Body of pancreas (tissue), 4 donors: ENCODE measurements around the gene LPCAT1. TPM values are rescaled to one million over a fixed set of nuclear protein-coding genes. Genes with fewer than 3 reads are reported as not detected.

ENCODE experiments used
- ATAC-seq: fragments of 150-250 bp; one replicate; pipeline ENCODE4 v1.9.1; 2016
- DNase-seq, 4 donors: peaks; one replicate each; pipeline ENCODE4 v3.0.0-alpha.2; 2019
- H3K27ac ChIP-seq, 4 donors: fragments of 200-600 bp; sonication (generic); 1 replicate in 3 of 4; 2 replicates in 1 of 4; pipeline versions ENCODE4 v1.5.1 to v1.6.1; 2016 to 2019; ENCODE audit warnings: mild to moderate bottlenecking in 1 of 4, mixed read lengths in 1 of 4, moderate library complexity in 1 of 4
- H3K27me3 ChIP-seq, 2 donors: fragments of 200-600 bp; sonication (generic); one replicate each; pipeline ENCODE4 v1.6.0; 2016; ENCODE audit warnings: mild to moderate bottlenecking in 1 of 2
- H3K36me3 ChIP-seq, 2 donors: fragments of 200-600 bp; sonication (generic); replicated peaks in 1 of 2; 2 replicates each; pipeline ENCODE4 v1.5.1; 2016; ENCODE audit warnings: low read depth in 2 of 2; ENCODE audit not compliant: insufficient read depth in 1 of 2
- H3K4me1 ChIP-seq: fragments of 200-600 bp; sonication (generic); one replicate; pipeline ENCODE4 v1.6.0; 2016
- H3K4me3 ChIP-seq, 2 donors: fragments of 200-600 bp; sonication (generic); 1 replicate in 1 of 2; 2 replicates in 1 of 2; pipeline ENCODE4 v1.5.1; 2016 to 2019
- H3K9me3 ChIP-seq, 3 donors: fragments of 200-600 bp; sonication (generic); 1 replicate in 2 of 3; 2 replicates in 1 of 3; pipeline ENCODE4 v1.5.1; 2016
- POLR2A ChIP-seq, 3 donors: fragments of 450-650 bp; IDR thresholded peaks; one replicate each; pipeline ENCODE4 v1.6.1; 2016; ENCODE audit warnings: antibody characterized with exemption in 3 of 3, mild to moderate bottlenecking in 2 of 3
- WGBS, 2 donors: methylation state at CpG; one replicate each; pipeline ENCODE4 v1.1.5; 2017; 5-methylcytosine and 5-hydroxymethylcytosine counted together
- intact Hi-C: fragments of 100-400 bp; cut with DNase I; formaldehyde crosslinking; loops from one replicate; pipeline ENCODE4 v1.15.1; 2023
- total RNA-seq, 2 donors: library from RNA; depleted of rRNA; stranded (reverse); fragments of >200 nt; gene quantifications; one replicate each; pipeline ENCODE4 v1.1.0, GENCODE V29; 2016
- TF ChIP-seq, protein P1 (sequence below), 7 experiments: fragments of 450-650 bp in 4 of 7; fragments of 200-600 bp in 3 of 7; sonication (generic) in 3 of 7; IDR thresholded peaks; one replicate each; pipeline ENCODE4 v1.5.1; 2016 to 2019; ENCODE audit warnings: antibody characterized with exemption in 7 of 7

LPCAT1 gene
- total RNA-seq, 2 donors from 2014 or later: 17.1 to 21.5 TPM

DNA sequence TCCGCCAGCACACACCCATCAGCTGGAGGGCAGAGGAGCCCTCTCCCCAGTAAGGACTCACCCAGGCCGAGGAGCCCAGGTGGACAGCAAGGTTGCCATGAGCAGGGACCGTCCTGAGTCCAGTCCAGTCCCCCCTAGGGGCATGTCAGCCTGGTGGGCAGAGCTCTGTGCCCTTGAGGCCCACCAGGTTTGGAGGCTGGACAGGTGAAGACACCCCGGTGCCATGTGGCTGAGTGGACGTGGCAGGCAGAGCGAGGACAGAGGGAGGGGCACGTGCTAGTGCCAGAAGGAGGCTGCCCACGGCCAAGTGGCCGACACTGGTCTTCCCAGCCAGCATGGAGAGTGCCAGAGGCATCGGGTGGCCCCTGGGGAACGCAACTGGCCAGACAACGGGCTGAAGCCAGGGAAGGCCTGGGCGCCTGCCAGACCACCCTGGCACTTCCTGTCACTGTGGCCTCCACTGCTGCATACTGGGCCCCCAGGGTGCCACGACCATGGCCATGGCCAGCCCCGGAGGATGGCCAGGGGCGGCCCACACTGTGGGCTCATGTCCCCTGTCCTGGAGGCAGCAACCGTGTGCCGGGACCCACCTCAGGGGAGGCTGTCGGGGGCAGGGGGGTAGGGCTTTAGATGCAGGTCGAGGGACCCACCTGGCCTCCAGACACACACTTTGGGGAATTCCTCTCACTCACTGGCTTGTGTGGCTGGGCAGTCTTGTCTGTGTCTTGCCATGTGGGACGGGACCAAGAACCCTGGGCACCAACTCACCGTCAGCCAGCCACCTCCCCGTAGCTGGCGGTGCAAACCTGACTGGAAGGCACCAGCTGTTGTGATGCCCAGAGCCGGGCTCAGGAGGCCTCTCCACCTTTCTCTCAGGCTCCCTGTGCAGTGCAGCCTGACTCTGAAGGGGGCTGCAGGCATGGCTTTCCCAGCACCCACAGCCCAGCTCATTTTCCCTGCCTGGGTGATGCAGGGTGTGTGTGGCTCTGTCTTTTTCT, 42.3 kb upstream of the LPCAT1 start:
- H3K9me3 ChIP-seq: no peaks in the 10 kb centered on the region
- H3K4me3 ChIP-seq: no peak overlapping the region
- no peak overlapping the region for H3K27ac ChIP-seq
- peaks cover 19% of the 10 kb centered on the region for H3K4me1 ChIP-seq
- 77 to 83% methylated on average over 7 to 25 of the region's 25 CpGs for WGBS, 2 donors
- H3K27me3 ChIP-seq: no peaks in the 10 kb centered on the region
- DNase-seq (no peak), ATAC-seq (no peak)
- no peak for TF ChIP-seq POLR2A (IDR thresholded peaks at IDR 0.05)
- TF ChIP-seq, protein P1, sequence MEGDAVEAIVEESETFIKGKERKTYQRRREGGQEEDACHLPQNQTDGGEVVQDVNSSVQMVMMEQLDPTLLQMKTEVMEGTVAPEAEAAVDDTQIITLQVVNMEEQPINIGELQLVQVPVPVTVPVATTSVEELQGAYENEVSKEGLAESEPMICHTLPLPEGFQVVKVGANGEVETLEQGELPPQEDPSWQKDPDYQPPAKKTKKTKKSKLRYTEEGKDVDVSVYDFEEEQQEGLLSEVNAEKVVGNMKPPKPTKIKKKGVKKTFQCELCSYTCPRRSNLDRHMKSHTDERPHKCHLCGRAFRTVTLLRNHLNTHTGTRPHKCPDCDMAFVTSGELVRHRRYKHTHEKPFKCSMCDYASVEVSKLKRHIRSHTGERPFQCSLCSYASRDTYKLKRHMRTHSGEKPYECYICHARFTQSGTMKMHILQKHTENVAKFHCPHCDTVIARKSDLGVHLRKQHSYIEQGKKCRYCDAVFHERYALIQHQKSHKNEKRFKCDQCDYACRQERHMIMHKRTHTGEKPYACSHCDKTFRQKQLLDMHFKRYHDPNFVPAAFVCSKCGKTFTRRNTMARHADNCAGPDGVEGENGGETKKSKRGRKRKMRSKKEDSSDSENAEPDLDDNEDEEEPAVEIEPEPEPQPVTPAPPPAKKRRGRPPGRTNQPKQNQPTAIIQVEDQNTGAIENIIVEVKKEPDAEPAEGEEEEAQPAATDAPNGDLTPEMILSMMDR (IDR thresholded peaks at IDR 0.05): no peak
- H3K36me3 ChIP-seq: no peaks in the 10 kb centered on the region
- intact Hi-C loops: no loop called here

DNA sequence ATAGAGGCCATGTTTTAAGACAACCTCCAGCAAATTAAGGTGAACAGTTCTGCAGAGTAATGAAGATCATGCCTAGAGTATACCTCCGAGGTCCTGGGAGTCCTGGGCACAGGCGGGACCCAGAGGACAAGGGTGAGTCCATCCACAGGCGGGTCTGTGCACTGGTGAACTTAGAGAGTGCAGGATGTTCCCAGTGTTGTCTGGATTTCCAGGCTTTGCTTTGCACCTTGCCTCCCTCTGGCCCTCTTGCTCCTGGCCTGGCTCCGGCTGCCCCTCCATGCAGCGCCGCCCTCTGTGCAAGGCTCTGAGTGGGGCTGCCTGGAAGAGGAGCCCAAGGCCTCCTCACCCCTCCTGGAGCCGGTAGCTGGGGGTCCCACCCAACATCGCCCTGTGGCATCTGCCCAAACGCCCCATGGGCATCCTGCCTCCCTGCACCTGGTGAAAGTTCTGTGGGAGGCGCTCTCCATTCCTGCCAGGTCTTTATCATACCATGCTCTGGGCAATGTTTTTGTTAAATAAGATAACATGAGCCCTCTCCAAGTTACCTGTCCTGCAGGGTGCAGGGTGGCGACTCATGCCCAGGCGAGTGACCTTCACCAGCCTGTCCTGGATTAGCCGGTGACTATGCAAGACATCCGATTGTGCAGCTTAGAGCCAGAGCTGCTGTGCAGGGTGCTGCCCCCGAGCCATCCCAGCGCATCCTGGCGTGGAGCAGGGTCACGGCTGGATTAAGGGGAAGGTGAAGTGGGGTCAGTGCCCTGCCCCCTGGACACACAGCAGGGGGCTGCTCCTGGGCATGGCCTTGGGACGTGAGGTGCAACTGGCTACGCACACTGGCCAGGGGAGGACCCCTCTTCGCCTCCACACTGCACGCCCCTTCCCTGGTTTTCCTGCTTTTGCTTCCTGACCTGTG, 41.3 kb upstream of the LPCAT1 start:
- H3K27ac ChIP-seq: no peak overlapping the region
- 78 to 90% methylated on average over 17 to 22 of the region's 22 CpGs for WGBS, 2 donors
- H3K27me3 ChIP-seq: no peaks in the 10 kb centered on the region
- no peaks in the 10 kb centered on the region for H3K9me3 ChIP-seq
- intact Hi-C loops: no loop called here
- ATAC-seq (no peak), DNase-seq (no peak)
- peaks cover 19% of the 10 kb centered on the region for H3K4me1 ChIP-seq
- no peak for TF ChIP-seq POLR2A (IDR thresholded peaks at IDR 0.05)
- TF ChIP-seq, protein P1 (IDR thresholded peaks at IDR 0.05): no peak
- no peak overlapping the region for H3K4me3 ChIP-seq
- no peaks in the 10 kb centered on the region for H3K36me3 ChIP-seq

DNA sequence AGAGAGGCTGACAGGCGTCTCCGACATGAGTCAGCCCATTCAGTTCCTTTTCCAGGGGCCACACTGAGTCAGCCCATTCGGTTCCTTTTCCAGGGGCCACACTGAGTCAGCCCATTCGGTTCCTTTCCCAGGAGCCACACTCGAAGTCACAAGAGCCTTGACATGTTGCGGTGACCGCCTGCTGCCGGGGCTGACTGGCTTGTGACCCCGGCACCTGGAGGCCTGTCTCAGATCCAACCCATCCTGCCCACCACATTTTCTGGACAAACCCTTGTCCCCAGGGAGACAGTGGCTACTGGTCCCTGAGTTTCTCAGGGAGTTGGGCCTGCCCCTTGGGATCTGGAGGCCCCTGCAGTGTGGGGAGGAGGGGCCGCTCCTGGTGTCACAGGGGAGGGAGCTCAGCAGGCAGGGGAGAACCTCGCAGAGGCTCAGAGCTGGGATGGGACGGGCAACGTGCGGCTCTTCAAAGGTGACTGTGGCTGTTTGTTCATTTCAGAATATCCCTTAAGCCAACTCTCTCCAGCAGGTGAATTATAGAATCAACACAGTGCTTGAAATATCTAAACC, 40.5 kb upstream of the LPCAT1 start:
- 66 to 78% methylated on average over 7 to 13 of the region's 14 CpGs for WGBS, 2 donors
- no peaks in the 10 kb centered on the region for H3K36me3 ChIP-seq
- ATAC-seq: no peak
- intact Hi-C loops: no loop called here
- no peak overlapping the region for H3K4me3 ChIP-seq
- TF ChIP-seq, protein P1 (IDR thresholded peaks at IDR 0.05): no peak
- TF ChIP-seq POLR2A (IDR thresholded peaks at IDR 0.05): no peak
- H3K4me1 ChIP-seq: peaks cover 19% of the 10 kb centered on the region
- H3K27me3 ChIP-seq: no peaks in the 10 kb centered on the region
- H3K27ac ChIP-seq: no peak overlapping the region
- no peaks in the 10 kb centered on the region for H3K9me3 ChIP-seq
- peak in 1 of 4 donors; percentile 70 for DNase-seq

DNA sequence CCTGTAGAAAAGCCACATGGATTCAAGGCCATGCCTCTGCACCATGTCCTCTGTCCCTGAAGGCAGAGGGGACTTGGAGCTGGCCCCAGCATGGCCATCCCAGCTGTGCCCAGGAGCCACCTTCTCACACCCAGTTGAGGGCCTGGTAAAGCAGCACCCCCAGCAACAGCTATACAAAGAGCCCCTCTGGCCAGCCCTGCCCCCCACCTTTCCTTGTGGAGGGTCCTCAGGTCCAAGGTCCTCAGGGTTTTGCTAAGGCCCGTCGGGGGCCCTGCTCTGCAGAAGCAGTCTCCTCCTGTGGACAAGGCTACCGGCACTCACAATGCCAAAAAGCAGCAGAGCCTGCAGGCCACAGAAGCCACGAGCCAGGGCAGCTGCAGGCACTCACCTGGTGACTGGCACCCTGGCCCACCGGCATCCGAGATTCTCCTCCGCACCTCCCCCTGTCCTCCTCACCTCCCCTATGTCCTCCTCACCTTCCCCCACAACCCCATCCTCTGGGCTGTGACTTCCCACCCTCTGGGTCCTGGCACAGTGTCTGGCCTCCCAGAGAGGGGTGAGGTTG, 39.9 kb upstream of the LPCAT1 start:
- Histone ChIP-seq H3K36me3 (no peaks in the 10 kb centered on the region), H3K4me3 (no peak overlapping the region), H3K4me1 (peaks cover 17% of the 10 kb centered on the region), H3K27ac (no peak overlapping the region), H3K9me3 (no peaks in the 10 kb centered on the region), H3K27me3 (no peaks in the 10 kb centered on the region)
- 62 to 75% methylated on average over 6 to 7 of the region's 7 CpGs for WGBS, 2 donors
- TF ChIP-seq, protein P1 (IDR thresholded peaks at IDR 0.05): no peak
- no peak for TF ChIP-seq POLR2A (IDR thresholded peaks at IDR 0.05)
- no peak for DNase-seq
- ATAC-seq: no peak
- intact Hi-C loops: no loop called here
